Activated CD8-positive, alpha-beta T cell treated with anti-CD3 and anti-CD28 coated beads for 36 hours (primary cell): Measurements from ENCODE around the gene DGCR2. TPM values are rescaled to one million over a fixed set of nuclear protein-coding genes. Genes with fewer than 3 reads are reported as not detected.

Experiments
- ATAC-seq: fragments of 200-7000 bp; cut with Tn5 transposase; one replicate; pipeline ENCODE4 v1.10.0; 2021; ENCODE audit warnings: mild to moderate bottlenecking, moderate library complexity
- CTCF ChIA-PET: fragments of 350-600 bp; sonication (Branson Sonifier 250); formaldehyde crosslinking; loops from one replicate; lab custom pipeline; 2021; ENCODE audit warnings: antibody characterized with exemption; lab: Charles Lee
- POLR2A ChIA-PET: fragments of 350-600 bp; sonication (Branson Sonifier 250); formaldehyde crosslinking; loops from one replicate; lab custom pipeline; 2021; ENCODE audit warnings: antibody characterized with exemption; lab: Charles Lee
- DNase-seq: peaks from one replicate; pipeline ENCODE4 v3.0.0-alpha.2; 2020
- H3K27ac Mint-ChIP-seq: one replicate; pipeline ENCODE4 v1.8.0; 2021; ENCODE audit warnings: mild to moderate bottlenecking, mixed read lengths
- H3K27me3 Mint-ChIP-seq: one replicate; pipeline ENCODE4 v1.8.0; 2021; ENCODE audit warnings: mixed read lengths
- H3K36me3 Mint-ChIP-seq: one replicate; pipeline ENCODE4 v1.8.0; 2021; ENCODE audit warnings: low read depth, mixed read lengths
- H3K4me1 Mint-ChIP-seq: one replicate; pipeline ENCODE4 v1.8.0; 2021; ENCODE audit warnings: low read depth, mixed read lengths
- H3K4me3 Mint-ChIP-seq: one replicate; pipeline ENCODE4 v1.8.0; 2021; ENCODE audit warnings: mild to moderate bottlenecking, moderate library complexity, mixed read lengths
- H3K9me3 Mint-ChIP-seq: one replicate; pipeline ENCODE4 v1.8.0; 2021; ENCODE audit warnings: mixed read lengths
- CTCF ChIP-seq: fragments of 200-600 bp; IDR thresholded peaks from one replicate; pipeline ENCODE4 v1.8.0; 2022; ENCODE audit warnings: antibody characterized with exemption, mild to moderate bottlenecking
- intact Hi-C: fragments of 100-400 bp; cut with micrococcal nuclease; formaldehyde crosslinking; loops from one replicate; pipeline ENCODE4 v1.10.0; 2022
- total RNA-seq, 2 experiments: library from RNA; stranded (reverse); gene quantifications; one replicate each; pipeline ENCODE4 v1.2.3, GENCODE V29; 2021

Gene DGCR2
- total RNA-seq, 2 experiments from 2014 or later = 18.0 to 20.0 TPM

DNA sequence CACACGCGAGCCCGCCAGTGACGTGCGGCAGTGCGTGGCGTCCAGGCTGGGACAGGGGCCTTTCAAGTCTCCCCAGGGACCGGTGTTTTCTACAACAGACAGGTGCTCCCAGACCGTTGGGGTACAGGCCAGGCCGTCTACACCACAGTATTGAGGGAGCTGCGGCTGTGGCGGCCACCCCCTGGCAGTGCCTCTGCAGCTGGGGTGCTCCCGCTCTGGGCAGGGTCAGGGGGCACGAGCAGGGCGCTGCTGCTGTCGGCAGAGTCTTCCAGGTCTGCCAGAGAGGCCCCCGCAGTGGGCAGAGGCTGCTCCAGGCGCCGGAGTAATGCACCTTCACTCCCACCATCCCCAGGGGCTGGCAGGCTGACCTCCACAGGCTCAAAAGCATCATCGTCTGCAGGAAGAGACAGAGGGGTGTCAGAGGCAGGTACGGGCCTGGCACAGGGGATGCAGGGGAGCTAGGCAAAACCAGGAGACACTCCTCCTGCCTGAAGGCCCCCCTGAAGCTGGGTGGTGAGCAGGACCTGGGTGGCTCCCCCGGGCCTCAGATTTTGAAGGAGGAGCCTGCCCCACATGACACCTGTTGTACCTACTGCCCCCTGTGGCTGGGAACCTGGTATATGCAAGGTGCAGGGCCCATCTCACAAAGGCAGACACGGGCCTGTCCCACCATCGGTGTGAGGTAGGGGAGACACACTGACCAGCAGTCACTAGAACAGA lies 83.3 kb downstream of the DGCR2 start:
- no peak for ATAC-seq
- Mint-ChIP-seq H3K27me3 (no peaks in the 10 kb centered on the region), H3K27ac (no peak overlapping the region), H3K9me3 (no peaks in the 10 kb centered on the region), H3K36me3 (peaks cover 4% of the 10 kb centered on the region), H3K4me3 (no peak overlapping the region), H3K4me1 (no peaks in the 10 kb centered on the region)
- no peak for TF ChIP-seq CTCF
- ChIA-PET POLR2A (no interaction called here), CTCF (interaction anchor here (1.1 kb wide), 1 partner anchor 130 kb away, joined by 3 read pairs; no protein-coding TSS in a partner anchor)
- intact Hi-C loops = no loop called here
- no peak for DNase-seq

DNA sequence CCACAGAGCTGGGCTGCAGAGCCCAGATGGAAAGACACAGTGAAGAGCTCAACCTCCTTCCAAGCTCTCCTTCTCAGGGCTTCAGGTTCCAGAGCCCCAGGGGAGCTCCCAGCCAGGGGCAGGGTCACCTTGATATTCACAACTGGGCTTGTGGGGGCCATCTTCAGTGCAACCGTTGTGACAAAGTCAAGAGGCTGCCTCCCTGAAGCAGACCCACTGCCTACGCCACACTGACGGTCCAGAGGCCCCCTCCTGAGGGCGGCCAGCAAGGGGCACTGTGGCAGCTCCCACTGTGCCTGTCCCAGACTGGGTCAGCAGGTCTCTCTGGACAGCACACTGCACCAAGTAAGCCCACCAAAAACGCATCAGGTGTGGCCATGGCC lies 84.1 kb downstream of the DGCR2 start:
- H3K9me3 Mint-ChIP-seq = no peaks in the 10 kb centered on the region
- intact Hi-C loops = no loop called here

DNA sequence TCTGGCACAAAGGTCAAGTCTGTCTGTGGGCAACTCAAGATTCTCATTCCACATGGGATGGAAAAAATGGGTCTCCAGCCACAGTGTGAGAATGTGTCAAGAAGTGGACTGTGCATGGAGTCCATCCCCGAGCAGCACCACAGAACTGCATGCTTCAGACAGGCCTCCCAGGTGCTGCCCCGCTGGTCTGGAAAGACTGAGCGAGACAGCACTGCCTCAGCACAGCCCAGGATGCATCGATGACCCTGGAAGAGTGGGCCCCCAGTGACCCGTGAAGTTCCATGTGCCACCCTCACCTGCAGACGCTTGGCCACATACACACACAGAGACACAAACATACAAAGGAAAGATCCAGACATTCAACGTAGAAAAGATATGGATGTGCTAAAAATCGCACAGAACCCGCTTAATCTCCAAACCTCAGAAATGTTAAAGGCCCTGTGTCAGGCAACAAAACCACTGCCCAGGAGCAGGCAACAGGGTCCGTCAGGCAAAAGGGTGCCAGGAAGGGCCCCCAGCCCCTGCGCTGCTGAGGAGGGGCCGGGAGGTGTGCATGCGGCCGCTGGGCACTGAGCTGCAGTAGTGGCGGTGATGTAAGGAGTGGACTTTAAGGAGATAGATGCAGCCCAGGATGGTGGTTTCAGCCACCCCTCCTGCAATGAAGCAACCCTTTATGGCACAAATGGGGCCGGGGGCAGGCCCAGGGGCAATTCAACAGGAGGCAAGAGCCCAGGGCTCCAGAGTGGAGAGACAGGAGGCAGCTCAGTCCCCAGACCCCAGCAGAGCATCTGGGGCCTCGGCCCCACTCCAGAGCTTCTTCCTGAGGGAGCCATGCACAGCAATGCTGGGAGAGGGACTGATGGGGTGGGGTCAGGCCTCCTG lies 84.7 kb downstream of the DGCR2 start:
- Mint-ChIP-seq H3K4me1 (no peaks in the 10 kb centered on the region), H3K36me3 (peaks cover 4% of the 10 kb centered on the region), H3K27me3 (no peaks in the 10 kb centered on the region), H3K27ac (no peak overlapping the region), H3K4me3 (no peak overlapping the region), H3K9me3 (no peaks in the 10 kb centered on the region)
- TF ChIP-seq CTCF = no peak
- no peak for ATAC-seq
- intact Hi-C loops = no loop called here
- no peak for DNase-seq
- POLR2A ChIA-PET = no interaction called here
- CTCF ChIA-PET = interaction anchor here (1.1 kb wide), 1 partner anchor 129 kb away, joined by 3 read pairs; no protein-coding TSS in a partner anchor

More for the DNA sequence above, 84.1 kb downstream of the DGCR2 start:
- no peaks in the 10 kb centered on the region for H3K4me1 Mint-ChIP-seq
- CTCF ChIA-PET = interaction anchor here (1.1 kb wide), 1 partner anchor 130 kb away, joined by 3 read pairs; no protein-coding TSS in a partner anchor
- TF ChIP-seq CTCF = no peak
- H3K4me3 Mint-ChIP-seq = no peak overlapping the region
- no peak overlapping the region for H3K27ac Mint-ChIP-seq
- no peak for DNase-seq
- no peaks in the 10 kb centered on the region for H3K27me3 Mint-ChIP-seq
- POLR2A ChIA-PET = no interaction called here
- no peak for ATAC-seq
- H3K36me3 Mint-ChIP-seq = peaks cover 4% of the 10 kb centered on the region

DNA sequence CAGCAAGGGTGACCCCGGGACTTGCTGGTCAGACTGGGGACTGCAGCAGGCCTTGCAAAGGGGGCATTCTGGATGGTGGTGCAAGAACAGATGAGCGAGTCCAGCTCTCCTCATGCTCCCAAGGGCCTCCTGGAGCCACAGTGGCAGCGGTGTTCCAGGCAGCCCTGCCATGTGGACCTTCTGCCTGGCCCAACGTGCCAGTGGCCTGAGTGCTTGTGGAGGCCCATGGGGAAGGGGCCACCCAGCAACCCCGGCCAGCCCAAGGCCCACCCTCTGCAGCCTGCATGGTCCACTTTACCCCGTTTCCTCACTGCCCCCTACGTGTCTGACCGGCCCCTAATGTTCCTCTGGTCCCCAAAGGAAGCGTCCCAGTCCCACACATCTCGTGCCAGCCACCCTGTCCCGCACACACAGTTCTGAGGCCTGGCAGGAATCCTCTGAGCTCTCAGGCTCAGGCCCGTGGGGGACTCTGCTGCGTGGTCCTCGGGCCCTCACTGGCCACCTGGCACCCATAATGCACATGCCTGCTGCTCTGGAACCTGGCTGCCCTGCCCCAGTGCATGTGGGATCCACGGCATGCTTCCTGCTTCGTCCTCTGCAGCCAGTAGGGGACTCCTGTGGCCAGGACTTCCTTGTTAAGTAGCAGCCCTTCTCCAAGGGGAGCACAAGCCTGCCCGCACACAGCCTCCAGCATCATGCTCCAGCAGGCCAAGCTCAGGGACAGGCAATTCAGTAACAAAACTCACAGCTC lies 85.5 kb downstream of the DGCR2 start:
- Mint-ChIP-seq H3K36me3 (peaks cover 1% of the 10 kb centered on the region), H3K4me1 (no peaks in the 10 kb centered on the region), H3K9me3 (no peaks in the 10 kb centered on the region), H3K27ac (no peak overlapping the region), H3K4me3 (no peak overlapping the region), H3K27me3 (no peaks in the 10 kb centered on the region)
- DNase-seq = no peak
- intact Hi-C loops = no loop called here
- peak; percentile 22 for ATAC-seq
- POLR2A ChIA-PET = no interaction called here
- no peak for TF ChIP-seq CTCF
- CTCF ChIA-PET = no interaction called here
